Astrocyte (in vitro differentiated cells and primary cell): ENCODE measurements around the gene ZMIZ1. TPM values are rescaled to one million over a fixed set of nuclear protein-coding genes. Genes with fewer than 3 reads are reported as not detected.

Experiments used
- DNase-seq: peaks from one replicate; pipeline ENCODE4 v3.0.0-alpha.2; 2010; ENCODE audit warnings: low read depth
- FAIRE-seq: peaks from 2 replicates; lab custom pipeline; 2011; peaks lifted over from hg19 to GRCh38; lab: Jason Lieb, UNC
- H2AFZ ChIP-seq: 2 replicates; pipeline ENCODE4 v1.6.0; 2012; ENCODE audit warnings: low read depth, low read length, inconsistent platforms
- H3K27ac ChIP-seq: 2 replicates; pipeline ENCODE4 v1.5.1; 2011; ENCODE audit warnings: low read depth, low read length, inconsistent platforms
- H3K27me3 ChIP-seq: 2 replicates; pipeline ENCODE4 v1.6.0; 2011; ENCODE audit warnings: low read length, inconsistent platforms; ENCODE audit not compliant: insufficient read depth
- H3K36me3 ChIP-seq: 2 replicates; pipeline ENCODE4 v1.5.1; 2011; ENCODE audit warnings: low read length, inconsistent platforms; ENCODE audit not compliant: insufficient read depth
- H3K4me1 ChIP-seq: 2 replicates; pipeline ENCODE4 v1.5.1; 2011; ENCODE audit warnings: low read length, inconsistent platforms; ENCODE audit not compliant: insufficient read depth
- H3K4me2 ChIP-seq: 2 replicates; pipeline ENCODE4 v1.6.0; 2012; ENCODE audit warnings: low read length, inconsistent platforms
- H3K4me3 ChIP-seq: 2 replicates; pipeline ENCODE4 v1.5.1; 2011; ENCODE audit warnings: low read depth, mild to moderate bottlenecking, low read length, inconsistent platforms; ENCODE audit not compliant: insufficient read depth
- H3K79me2 ChIP-seq: 2 replicates; pipeline ENCODE4 v1.6.0; 2012; ENCODE audit warnings: mild to moderate bottlenecking, low read length, inconsistent platforms; ENCODE audit not compliant: insufficient read depth
- H3K9ac ChIP-seq: 2 replicates; pipeline ENCODE4 v1.6.0; 2012; ENCODE audit warnings: mild to moderate bottlenecking, low read length, inconsistent platforms
- H3K9me3 ChIP-seq: 2 replicates; pipeline ENCODE4 v1.5.1; 2012; ENCODE audit warnings: low read depth, mild to moderate bottlenecking, low read length, inconsistent platforms; ENCODE audit not compliant: insufficient read depth
- H4K20me1 ChIP-seq: 2 replicates; pipeline ENCODE4 v1.6.0; 2012; ENCODE audit warnings: low read length, inconsistent platforms; ENCODE audit not compliant: insufficient read depth
- H3K27ac Mint-ChIP-seq: one replicate; pipeline ENCODE4 v1.8.0; 2021; ENCODE audit warnings: mild to moderate bottlenecking, mixed read lengths; ENCODE audit not compliant: unreplicated experiment
- H3K27me3 Mint-ChIP-seq: one replicate; pipeline ENCODE4 v1.8.0; 2021; ENCODE audit warnings: low read depth, mixed read lengths; ENCODE audit not compliant: unreplicated experiment
- H3K36me3 Mint-ChIP-seq: one replicate; pipeline ENCODE4 v1.8.0; 2021; ENCODE audit warnings: low read depth, mixed read lengths; ENCODE audit not compliant: unreplicated experiment
- H3K4me1 Mint-ChIP-seq: one replicate; pipeline ENCODE4 v1.8.0; 2021; ENCODE audit warnings: low read depth, mixed read lengths; ENCODE audit not compliant: unreplicated experiment
- H3K4me3 Mint-ChIP-seq: one replicate; pipeline ENCODE4 v1.8.0; 2021; ENCODE audit warnings: mild to moderate bottlenecking, moderate library complexity, mixed read lengths; ENCODE audit not compliant: unreplicated experiment
- H3K9me3 Mint-ChIP-seq: one replicate; pipeline ENCODE4 v1.8.0; 2021; ENCODE audit warnings: mild to moderate bottlenecking, mixed read lengths; ENCODE audit not compliant: unreplicated experiment
- EZH2 ChIP-seq: IDR thresholded peaks from 2 replicates; pipeline ENCODE4 v1.6.1; 2012; ENCODE audit warnings: mild to moderate bottlenecking, low read length, inconsistent platforms; ENCODE audit not compliant: insufficient read depth
- total RNA-seq: library from RNA; stranded (reverse); gene quantifications from 2 replicates; pipeline ENCODE4 v1.2.1, GENCODE V29; 2021
- TF ChIP-seq, protein P1 (sequence below): IDR thresholded peaks from 2 replicates; pipeline ENCODE4 v1.5.1; 2011; ENCODE audit warnings: low read depth, mild to moderate bottlenecking, inconsistent platforms, low read length, moderate library complexity; ENCODE audit not compliant: insufficient read depth

Gene ZMIZ1
- total RNA-seq, 1 donor from 2014 or later = 45.5 TPM

- H3K27me3 Mint-ChIP-seq = peaks cover 30% of the 10 kb centered on the region
- peaks cover 2% of the 10 kb centered on the region for H3K27me3 ChIP-seq
- H3K4me1 ChIP-seq = no peaks in the 10 kb centered on the region
- FAIRE-seq = no peak
- H3K27ac ChIP-seq = no peak overlapping the region
- no peak overlapping the region for H2AFZ ChIP-seq
- TF ChIP-seq, protein P1, sequence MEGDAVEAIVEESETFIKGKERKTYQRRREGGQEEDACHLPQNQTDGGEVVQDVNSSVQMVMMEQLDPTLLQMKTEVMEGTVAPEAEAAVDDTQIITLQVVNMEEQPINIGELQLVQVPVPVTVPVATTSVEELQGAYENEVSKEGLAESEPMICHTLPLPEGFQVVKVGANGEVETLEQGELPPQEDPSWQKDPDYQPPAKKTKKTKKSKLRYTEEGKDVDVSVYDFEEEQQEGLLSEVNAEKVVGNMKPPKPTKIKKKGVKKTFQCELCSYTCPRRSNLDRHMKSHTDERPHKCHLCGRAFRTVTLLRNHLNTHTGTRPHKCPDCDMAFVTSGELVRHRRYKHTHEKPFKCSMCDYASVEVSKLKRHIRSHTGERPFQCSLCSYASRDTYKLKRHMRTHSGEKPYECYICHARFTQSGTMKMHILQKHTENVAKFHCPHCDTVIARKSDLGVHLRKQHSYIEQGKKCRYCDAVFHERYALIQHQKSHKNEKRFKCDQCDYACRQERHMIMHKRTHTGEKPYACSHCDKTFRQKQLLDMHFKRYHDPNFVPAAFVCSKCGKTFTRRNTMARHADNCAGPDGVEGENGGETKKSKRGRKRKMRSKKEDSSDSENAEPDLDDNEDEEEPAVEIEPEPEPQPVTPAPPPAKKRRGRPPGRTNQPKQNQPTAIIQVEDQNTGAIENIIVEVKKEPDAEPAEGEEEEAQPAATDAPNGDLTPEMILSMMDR = no peak
- no peak for TF ChIP-seq EZH2
- peaks cover 6% of the 10 kb centered on the region for H3K4me1 Mint-ChIP-seq
- H3K79me2 ChIP-seq = no peaks in the 10 kb centered on the region
- H4K20me1 ChIP-seq = no peaks in the 10 kb centered on the region
- no peak for DNase-seq
- H3K9ac ChIP-seq = no peak overlapping the region
- peaks cover 2% of the 10 kb centered on the region for H3K36me3 Mint-ChIP-seq
- H3K27ac Mint-ChIP-seq = no peak overlapping the region
- no peak overlapping the region for H3K4me2 ChIP-seq
- no peaks in the 10 kb centered on the region for H3K9me3 ChIP-seq
- H3K4me3 ChIP-seq = no peak overlapping the region
- no peaks in the 10 kb centered on the region for H3K9me3 Mint-ChIP-seq
- H3K36me3 ChIP-seq = no peaks in the 10 kb centered on the region
- no peak overlapping the region for H3K4me3 Mint-ChIP-seq
Measured at GRCh38 chr10:79023240-79024162, 45.3 kb upstream of the ZMIZ1 start.

GRCh38 chr10:79024296-79024695 is 44.5 kb upstream of the ZMIZ1 start:
- no peak for TF ChIP-seq EZH2
- TF ChIP-seq, protein P1 = no peak
- Mint-ChIP-seq H3K27me3 (peaks cover 35% of the 10 kb centered on the region), H3K27ac (no peak overlapping the region), H3K4me3 (no peak overlapping the region), H3K9me3 (no peaks in the 10 kb centered on the region), H3K36me3 (peaks cover 2% of the 10 kb centered on the region), H3K4me1 (peaks cover 4% of the 10 kb centered on the region)
- no peaks in the 10 kb centered on the region for H4K20me1 ChIP-seq
- FAIRE-seq (no peak), DNase-seq (no peak)
- no peak overlapping the region for H2AFZ ChIP-seq
- H3K4me2 ChIP-seq = no peak overlapping the region
- H3K27ac ChIP-seq = no peak overlapping the region
- no peaks in the 10 kb centered on the region for H3K36me3 ChIP-seq
- H3K4me3 ChIP-seq = no peak overlapping the region
- H3K9me3 ChIP-seq = no peaks in the 10 kb centered on the region
- no peak overlapping the region for H3K9ac ChIP-seq
- H3K4me1 ChIP-seq = no peaks in the 10 kb centered on the region
- H3K27me3 ChIP-seq = peaks cover 4% of the 10 kb centered on the region
- H3K79me2 ChIP-seq = no peaks in the 10 kb centered on the region

DNA sequence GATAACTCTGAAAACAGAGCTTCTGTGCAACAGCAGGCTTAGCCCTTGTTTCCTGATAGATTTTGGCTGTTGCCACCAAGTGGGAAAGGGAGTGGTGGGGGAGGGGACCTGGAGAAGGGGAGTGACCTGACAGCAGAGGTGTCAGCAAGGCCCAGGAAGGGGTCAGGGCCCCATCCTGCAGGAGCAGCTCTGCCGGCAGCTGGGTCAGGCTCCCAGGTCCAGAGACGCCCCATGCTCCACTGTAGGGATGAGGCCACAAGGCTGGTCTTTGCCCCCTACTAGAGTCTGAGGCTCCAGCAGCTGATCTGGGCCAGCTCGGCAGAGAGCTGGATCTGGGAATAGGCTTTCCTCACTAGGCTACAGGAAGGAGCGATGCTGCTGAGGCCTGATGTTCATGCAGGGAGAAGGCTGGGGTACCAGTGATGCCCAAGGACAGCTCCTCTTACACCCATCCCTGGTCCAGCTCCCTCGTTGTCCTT is 44.0 kb upstream of the ZMIZ1 start:
- H3K27me3 ChIP-seq = peaks cover 4% of the 10 kb centered on the region
- no peaks in the 10 kb centered on the region for H4K20me1 ChIP-seq
- H3K4me3 ChIP-seq = no peak overlapping the region
- peaks cover 4% of the 10 kb centered on the region for H3K4me1 Mint-ChIP-seq
- H3K4me3 Mint-ChIP-seq = no peak overlapping the region
- no peak overlapping the region for H2AFZ ChIP-seq
- H3K79me2 ChIP-seq = no peaks in the 10 kb centered on the region
- no peaks in the 10 kb centered on the region for H3K4me1 ChIP-seq
- H3K4me2 ChIP-seq = no peak overlapping the region
- no peaks in the 10 kb centered on the region for H3K9me3 ChIP-seq
- H3K36me3 Mint-ChIP-seq = peaks cover 4% of the 10 kb centered on the region
- TF ChIP-seq EZH2 = no peak
- TF ChIP-seq, protein P1 = no peak
- peaks cover 35% of the 10 kb centered on the region for H3K27me3 Mint-ChIP-seq
- H3K9me3 Mint-ChIP-seq = no peaks in the 10 kb centered on the region
- H3K27ac ChIP-seq = no peak overlapping the region
- no peaks in the 10 kb centered on the region for H3K36me3 ChIP-seq
- no peak for FAIRE-seq
- no peak overlapping the region for H3K27ac Mint-ChIP-seq
- DNase-seq = no peak
- no peak overlapping the region for H3K9ac ChIP-seq
